Endothelial cell of umbilical vein (primary cell): Measurements from ENCODE around the gene MRAS.

Experiments used
- EZH2 ChIP-seq: IDR thresholded peaks from 2 replicates; pipeline ENCODE4 v1.6.1; 2012; ENCODE audit warnings: borderline replicate concordance, low read depth, mild to moderate bottlenecking, moderate library complexity, low read length, inconsistent platforms; ENCODE audit not compliant: severe bottlenecking
- FOS ChIP-seq: IDR thresholded peaks from 2 replicates; pipeline ENCODE4 v1.6.1; 2011; ENCODE audit warnings: mild to moderate bottlenecking, low read length, moderate library complexity, borderline replicate concordance; ENCODE audit not compliant: insufficient read depth
- GATA2 ChIP-seq: IDR thresholded peaks from 2 replicates; pipeline ENCODE4 v1.7.0; 2011; ENCODE audit warnings: low read depth, mild to moderate bottlenecking, moderate library complexity, mixed read lengths, low read length; ENCODE audit not compliant: insufficient read length, insufficient read depth
- JUN ChIP-seq: IDR thresholded peaks from 2 replicates; pipeline ENCODE4 v1.6.1; 2011; ENCODE audit warnings: borderline replicate concordance, low read depth; ENCODE audit not compliant: insufficient read length, insufficient read depth
- MYC ChIP-seq: IDR thresholded peaks from one replicate; pipeline ENCODE4 v1.6.1; 2011; ENCODE audit warnings: mild to moderate bottlenecking, low read depth, low read length
- POLR2A ChIP-seq: IDR thresholded peaks from 2 replicates; pipeline ENCODE4 v1.6.1; 2012; ENCODE audit warnings: low read depth, mild to moderate bottlenecking, control low read depth, low read length
- POLR2AphosphoS5 ChIP-seq: IDR thresholded peaks from 2 replicates; pipeline ENCODE4 v1.6.1; 2012; ENCODE audit warnings: low read depth, mild to moderate bottlenecking, control low read depth, low read length, moderate library complexity; ENCODE audit not compliant: insufficient read depth
- TF ChIP-seq, protein P1 (sequence below), 2 donors: IDR thresholded peaks; 1 replicate in 1 of 2; 2 replicates in 1 of 2; pipeline ENCODE4 v1.5.1; 2011; ENCODE audit warnings: low read length in 2 of 2, mild to moderate bottlenecking in 2 of 2, moderate library complexity in 2 of 2, control low read depth in 1 of 2, inconsistent platforms in 1 of 2, low read depth in 1 of 2; ENCODE audit not compliant: insufficient read depth in 1 of 2; ENCODE audit errors: extremely low read depth in 1 of 2
- TF ChIP-seq, protein P2 (sequence below): IDR thresholded peaks from 2 replicates; pipeline ENCODE4 v1.6.1; 2011; ENCODE audit not compliant: insufficient read depth, insufficient read length

DNA sequence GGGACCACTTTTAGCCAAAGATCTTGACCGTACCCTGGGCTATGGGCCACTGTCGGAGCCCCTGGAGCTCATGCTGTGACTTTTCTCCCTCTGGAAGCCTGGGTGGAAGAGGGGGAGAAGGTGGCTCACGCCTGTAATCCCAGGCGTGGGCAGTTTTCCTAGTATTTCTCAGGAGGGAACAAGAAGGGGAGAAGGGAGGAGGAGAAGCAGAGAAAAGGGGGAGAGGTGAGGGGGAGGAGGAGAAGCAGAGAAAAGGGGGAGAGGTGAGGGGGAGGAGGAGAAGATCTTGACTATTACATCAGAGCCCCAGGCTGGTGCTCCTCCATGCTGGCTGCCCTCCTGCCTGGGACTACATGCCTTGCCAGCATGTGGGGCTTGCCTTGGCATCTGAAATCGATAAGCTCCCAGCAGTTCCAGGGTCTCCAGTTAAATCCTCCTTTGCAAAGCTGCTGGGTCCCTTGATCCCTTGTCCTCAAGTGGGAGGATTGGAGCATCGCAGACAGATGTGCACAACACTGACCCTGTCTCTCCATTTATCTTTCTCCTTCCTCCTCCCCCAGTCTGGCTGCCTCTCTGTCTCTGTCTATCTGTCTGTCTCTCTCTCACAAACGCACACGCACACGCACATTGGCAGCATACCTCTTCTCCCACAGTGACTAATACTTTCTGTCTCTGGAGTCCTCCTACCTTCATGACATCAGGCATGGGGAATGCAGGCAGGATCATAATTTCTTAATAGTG, 41.6 kb downstream of the MRAS start:
- TF ChIP-seq, protein P1, sequence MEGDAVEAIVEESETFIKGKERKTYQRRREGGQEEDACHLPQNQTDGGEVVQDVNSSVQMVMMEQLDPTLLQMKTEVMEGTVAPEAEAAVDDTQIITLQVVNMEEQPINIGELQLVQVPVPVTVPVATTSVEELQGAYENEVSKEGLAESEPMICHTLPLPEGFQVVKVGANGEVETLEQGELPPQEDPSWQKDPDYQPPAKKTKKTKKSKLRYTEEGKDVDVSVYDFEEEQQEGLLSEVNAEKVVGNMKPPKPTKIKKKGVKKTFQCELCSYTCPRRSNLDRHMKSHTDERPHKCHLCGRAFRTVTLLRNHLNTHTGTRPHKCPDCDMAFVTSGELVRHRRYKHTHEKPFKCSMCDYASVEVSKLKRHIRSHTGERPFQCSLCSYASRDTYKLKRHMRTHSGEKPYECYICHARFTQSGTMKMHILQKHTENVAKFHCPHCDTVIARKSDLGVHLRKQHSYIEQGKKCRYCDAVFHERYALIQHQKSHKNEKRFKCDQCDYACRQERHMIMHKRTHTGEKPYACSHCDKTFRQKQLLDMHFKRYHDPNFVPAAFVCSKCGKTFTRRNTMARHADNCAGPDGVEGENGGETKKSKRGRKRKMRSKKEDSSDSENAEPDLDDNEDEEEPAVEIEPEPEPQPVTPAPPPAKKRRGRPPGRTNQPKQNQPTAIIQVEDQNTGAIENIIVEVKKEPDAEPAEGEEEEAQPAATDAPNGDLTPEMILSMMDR (IDR thresholded peaks at IDR 0.05; ENCODE audit: extremely low read depth in 1 of 2, insufficient read depth in 1 of 2, low read depth in 1 of 2, low read length in 2 of 2), result no peak
- TF ChIP-seq POLR2A (no peak), POLR2AphosphoS5 (no peak), EZH2 (no peak), JUN (no peak), MYC (no peak), GATA2 (no peak), FOS (no peak)
- TF ChIP-seq, protein P2, sequence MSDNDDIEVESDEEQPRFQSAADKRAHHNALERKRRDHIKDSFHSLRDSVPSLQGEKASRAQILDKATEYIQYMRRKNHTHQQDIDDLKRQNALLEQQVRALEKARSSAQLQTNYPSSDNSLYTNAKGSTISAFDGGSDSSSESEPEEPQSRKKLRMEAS, result no peak
